HepG2 (cell line): ENCODE results near the gene TSPAN32. TPM values are rescaled to one million over a fixed set of nuclear protein-coding genes. Genes with fewer than 3 reads are reported as not detected.

ENCODE experiments used
- ATAC-seq: fragments of 200-7000 bp; cut with Tn5 transposase; 3 replicates; pipeline ENCODE4 v1.9.1; 2020; ENCODE audit warnings: mild to moderate bottlenecking, moderate library complexity
- BruUV-seq: library from RNA; stranded (reverse); fragments of 400-500 nt; replicated peaks from 2 replicates; lab custom pipeline; 2021; lab: Mats Ljungman, UMichigan
- CTCF ChIA-PET: fragments of 300-600 bp; formaldehyde crosslinking; extraction: SDS; loops from one replicate; lab custom pipeline; 2021; ENCODE audit warnings: low total read pairs, inconsistent platforms, low intra/inter-chr PET ratio; lab: Yijun Ruan, JAX
- POLR2A ChIA-PET: fragments of 350-600 bp; sonication (Branson Sonifier 250); formaldehyde crosslinking; loops from one replicate; lab custom pipeline; 2020; ENCODE audit warnings: antibody characterized with exemption, inconsistent platforms; lab: Yijun Ruan, JAX
- DNase-seq: peaks from one replicate; pipeline ENCODE4 v3.0.0-alpha.2; 2015; ENCODE audit warnings: low spot score
- FAIRE-seq: peaks from 3 replicates; lab custom pipeline; 2011; peaks lifted over from hg19 to GRCh38; lab: Jason Lieb, UNC
- H2AFZ ChIP-seq: one replicate; pipeline ENCODE4 v1.6.1; 2011; ENCODE audit warnings: low read length, inconsistent platforms
- H3K27ac ChIP-seq: fragments of 300-600 bp; 3 replicates; pipeline ENCODE4 v1.8.0; 2011; ENCODE audit warnings: mixed run types, mild to moderate bottlenecking, mixed read lengths, low read length, inconsistent platforms; ENCODE audit not compliant: insufficient read depth; ENCODE audit errors: extremely low read length
- H3K27me3 ChIP-seq, 2 experiments: fragments of 200-600 bp in 1 of 2; 2 replicates in 1 of 2; 3 replicates in 1 of 2; pipeline versions ENCODE4 v1.6.0 to v1.8.0; 2011; ENCODE audit warnings: low read length in 2 of 2, mild to moderate bottlenecking in 2 of 2, moderate library complexity in 2 of 2, inconsistent platforms in 1 of 2; ENCODE audit not compliant: insufficient read depth in 2 of 2, control insufficient read depth in 1 of 2
- H3K36me3 ChIP-seq, 2 experiments: fragments of 200-600 bp in 1 of 2; replicated peaks in 1 of 2; 2 replicates in 1 of 2; 3 replicates in 1 of 2; pipeline versions ENCODE4 v1.5.1 to v1.8.0; 2011; ENCODE audit warnings: low read length in 2 of 2, inconsistent platforms in 1 of 2; ENCODE audit not compliant: insufficient read depth in 2 of 2, control insufficient read depth in 1 of 2
- H3K4me1 ChIP-seq: 2 replicates; pipeline ENCODE4 v1.5.1; 2012; ENCODE audit warnings: low read length, inconsistent platforms; ENCODE audit not compliant: insufficient read depth
- H3K4me2 ChIP-seq: 2 replicates; pipeline ENCODE4 v1.6.0; 2011; ENCODE audit warnings: low read depth, low read length, inconsistent platforms
- H3K4me3 ChIP-seq, 3 experiments: fragments of 200-600 bp in 1 of 3; sonication (generic), shearing (Covaris generic) in 1 of 3; replicated peaks in 1 of 3; 2 replicates each; pipeline ENCODE4 v1.5.1; 2011 to 2016; ENCODE audit warnings: low read length in 3 of 3, inconsistent platforms in 2 of 3, low read depth in 2 of 3, mild to moderate bottlenecking in 2 of 3, control low read depth in 1 of 3, mixed read lengths in 1 of 3; ENCODE audit not compliant: insufficient read depth in 1 of 3
- H3K79me2 ChIP-seq: one replicate; pipeline ENCODE4 v1.6.1; 2011; ENCODE audit warnings: low read length, inconsistent platforms; ENCODE audit not compliant: insufficient read depth
- H3K9ac ChIP-seq: 2 replicates; pipeline ENCODE4 v1.6.0; 2011; ENCODE audit warnings: mild to moderate bottlenecking, low read depth, low read length, inconsistent platforms; ENCODE audit not compliant: insufficient read depth
- H3K9me3 ChIP-seq: 2 replicates; pipeline ENCODE4 v1.5.1; 2012; ENCODE audit warnings: mild to moderate bottlenecking, low read length
- H4K20me1 ChIP-seq: 2 replicates; pipeline ENCODE4 v1.6.0; 2011; ENCODE audit warnings: inconsistent platforms, mild to moderate bottlenecking, low read length, moderate library complexity; ENCODE audit not compliant: insufficient read depth
- ARHGAP35 ChIP-seq: sonication (generic); formaldehyde crosslinking; IDR thresholded peaks from 2 replicates; pipeline ENCODE4 v1.9.0; 2022; ENCODE audit warnings: mild to moderate bottlenecking, inconsistent platforms, moderate library complexity, missing genetic modification reagents, borderline replicate concordance
- BHLHE40 ChIP-seq: IDR thresholded peaks from 2 replicates; pipeline ENCODE4 v1.6.1; 2011; ENCODE audit warnings: low read length, improper control_type of control experiment
- CREBL2 ChIP-seq: sonication (generic); formaldehyde crosslinking; IDR thresholded peaks from 2 replicates; pipeline ENCODE4 v1.8.1; 2023; ENCODE audit warnings: missing genetic modification reagents, mild to moderate bottlenecking, borderline replicate concordance
- GATAD2A ChIP-seq: IDR thresholded peaks from 2 replicates; pipeline ENCODE4 v1.6.1; 2016
- GTF3A ChIP-seq: sonication (generic); formaldehyde crosslinking; conservative IDR thresholded peaks from 2 replicates; pipeline ENCODE4 v1.4.0; 2020; ENCODE audit warnings: mild to moderate bottlenecking, missing genetic modification reagents
- KMT2B ChIP-seq: IDR thresholded peaks from 2 replicates; pipeline ENCODE4 v1.6.1; 2016; ENCODE audit warnings: missing genetic modification reagents, missing compliant biosample characterization
- MED1 ChIP-seq: sonication (generic); formaldehyde crosslinking; IDR thresholded peaks from 2 replicates; pipeline ENCODE4 v1.4.0; 2020; ENCODE audit warnings: missing genetic modification reagents
- MTF1 ChIP-seq: sonication (generic); formaldehyde crosslinking; IDR thresholded peaks from 2 replicates; pipeline ENCODE4 v1.5.0; 2020; ENCODE audit warnings: missing genetic modification reagents
- NFIC ChIP-seq: IDR thresholded peaks from 2 replicates; pipeline ENCODE4 v1.6.1; 2012; ENCODE audit warnings: mild to moderate bottlenecking, low read length, inconsistent platforms
- PHF21A ChIP-seq: sonication (generic); formaldehyde crosslinking; IDR thresholded peaks from 2 replicates; pipeline ENCODE4 v1.5.0; 2020; ENCODE audit warnings: mild to moderate bottlenecking, missing genetic modification reagents
- RAD51 ChIP-seq: fragments of 450-650 bp; IDR thresholded peaks from 2 replicates; pipeline ENCODE4 v1.6.1; 2016; ENCODE audit warnings: borderline replicate concordance
- RARA ChIP-seq: IDR thresholded peaks from 2 replicates; pipeline ENCODE4 v1.6.1; 2016; ENCODE audit warnings: missing genetic modification reagents, missing compliant biosample characterization
- RCOR2 ChIP-seq: IDR thresholded peaks from 2 replicates; pipeline ENCODE4 v1.6.1; 2016; ENCODE audit warnings: missing biosample characterization, missing genetic modification reagents
- TOE1 ChIP-seq: sonication (generic); formaldehyde crosslinking; IDR thresholded peaks from 2 replicates; pipeline ENCODE4 v1.4.0; 2020; ENCODE audit warnings: mild to moderate bottlenecking, missing genetic modification reagents
- ZNF160 ChIP-seq: sonication (generic); formaldehyde crosslinking; IDR thresholded peaks from 2 replicates; pipeline ENCODE4 v1.8.0; 2022; ENCODE audit warnings: mild to moderate bottlenecking, inconsistent platforms, missing genetic modification reagents
- ZNF264 ChIP-seq: sonication (generic); formaldehyde crosslinking; IDR thresholded peaks from 2 replicates; pipeline ENCODE4 v1.4.0; 2020; ENCODE audit warnings: missing genetic modification reagents
- ZNF841 ChIP-seq: sonication (generic); formaldehyde crosslinking; IDR thresholded peaks from 2 replicates; pipeline ENCODE4 v1.8.1; 2023; ENCODE audit warnings: missing genetic modification reagents, borderline replicate concordance
- ZNF850 ChIP-seq: sonication (generic); formaldehyde crosslinking; conservative IDR thresholded peaks from 2 replicates; pipeline ENCODE4 v1.9.0; 2021; ENCODE audit warnings: mild to moderate bottlenecking, missing genetic modification reagents
- ZNF883 ChIP-seq: sonication (generic); formaldehyde crosslinking; IDR thresholded peaks from 2 replicates; pipeline ENCODE4 v1.5.1; 2020; ENCODE audit warnings: mild to moderate bottlenecking, missing genetic modification reagents; ENCODE audit errors: not compliant biosample characterization
- WGBS: methylation state at CpG from one replicate; pipeline ENCODE4 v1.1.6; 2017; ENCODE audit warnings: low lambda C conversion rate; 5-methylcytosine and 5-hydroxymethylcytosine counted together
- in situ Hi-C: cut with HindIII; loops from 2 replicates; pipeline ENCODE4 v1.10.0; 2017; ENCODE audit warnings: low pct_unique_long_range_greater_than_20kb; ENCODE audit not compliant: extremely low pct_ligation_motif_present
- intact Hi-C: fragments of 100-400 bp; cut with micrococcal nuclease; formaldehyde crosslinking; loops from one replicate; pipeline ENCODE4 v1.10.0; 2022; ENCODE audit not compliant: unreplicated experiment
- polyA plus RNA-seq, 8 experiments: library from polyadenylated mRNA; depleted of rRNA in 3 of 8; stranded (reverse) in 7 of 8; unstranded in 1 of 8; fragments of >200 nt; fragmentation: Illumina TruSeq in 4 of 8; extraction: Trizol in 4 of 8; gene quantifications; 2 replicates each; pipeline versions ENCODE4 v1.2.1 to v1.2.3, GENCODE V29; 2011 to 2016; ENCODE audit warnings: low read depth in 4 of 8, missing spikeins in 1 of 8, mixed read lengths in 1 of 8; ENCODE audit not compliant: insufficient read depth in 1 of 8
- total RNA-seq, 5 experiments: library from RNA; depleted of rRNA; stranded (reverse); fragments of >200 nt; fragmentation: Illumina TruSeq; extraction: Trizol; gene quantifications; 2 replicates each; pipeline ENCODE4 v1.2.3, GENCODE V29; 2016; ENCODE audit warnings: low read depth in 1 of 5
- TF ChIP-seq, protein P1 (sequence below): sonication (generic); formaldehyde crosslinking; IDR thresholded peaks from 2 replicates; pipeline ENCODE4 v1.8.1; 2023; ENCODE audit warnings: mild to moderate bottlenecking, inconsistent platforms, moderate library complexity, missing genetic modification reagents, borderline replicate concordance
- TF ChIP-seq, protein P2 (sequence below): IDR thresholded peaks from 2 replicates; pipeline ENCODE4 v1.6.1; 2016; ENCODE audit warnings: mild to moderate bottlenecking, missing biosample characterization, missing genetic modification reagents

Gene TSPAN32
- total and polyA plus RNA-seq, 2 of the 13 experiments (the other 11 are each of a cell fraction or from before 2014, with no cell fraction given), result 0.09 to 0.70 TPM

GRCh38 chr11:2277008-2277346 lies 24.8 kb upstream of the TSPAN32 start:
- no peak for ATAC-seq
- no peaks in the 10 kb centered on the region for H3K9me3 ChIP-seq
- no peak overlapping the region for H3K4me3 ChIP-seq
- no peak overlapping the region for H3K27ac ChIP-seq
- peaks cover 1 to 39% of the 10 kb centered on the region in 2 experiments for H3K27me3 ChIP-seq
- H3K79me2 ChIP-seq, result no peaks in the 10 kb centered on the region
- intact Hi-C loops (no loop called here), in situ Hi-C loops (no loop called here)
- H3K36me3 ChIP-seq, result no peaks in the 10 kb centered on the region
- H3K4me2 ChIP-seq, result no peak overlapping the region
- TF ChIP-seq, protein P1, sequence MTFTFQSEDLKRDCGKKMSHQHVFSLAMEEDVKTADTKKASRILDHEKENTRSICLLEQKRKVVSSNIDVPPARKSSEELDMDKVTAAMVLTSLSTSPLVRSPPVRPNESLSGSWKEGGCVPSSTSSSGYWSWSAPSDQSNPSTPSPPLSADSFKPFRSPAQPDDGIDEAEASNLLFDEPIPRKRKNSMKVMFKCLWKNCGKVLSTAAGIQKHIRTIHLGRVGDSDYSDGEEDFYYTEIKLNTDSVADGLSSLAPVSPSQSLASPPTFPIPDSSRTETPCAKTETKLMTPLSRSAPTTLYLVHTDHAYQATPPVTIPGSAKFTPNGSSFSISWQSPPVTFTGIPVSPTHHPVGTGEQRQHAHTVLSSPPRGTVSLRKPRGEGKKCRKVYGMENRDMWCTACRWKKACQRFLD (CRISPR knock-in tag), result no peak
- TF ChIP-seq GATAD2A (CRISPR knock-in tag), result no peak
- no peak for TF ChIP-seq RARA (CRISPR knock-in tag)
- TF ChIP-seq MED1 (CRISPR knock-in tag), result no peak
- TF ChIP-seq CREBL2 (CRISPR knock-in tag), result no peak
- no peak overlapping the region for H3K9ac ChIP-seq
- no peak for FAIRE-seq
- 35% methylated on average over 6 of the region's 6 CpGs for WGBS
- no peaks in the 10 kb centered on the region for H4K20me1 ChIP-seq
- BruUV-seq, result no TSS peak
- CTCF ChIA-PET, result no interaction called here
- no peaks in the 10 kb centered on the region for H3K4me1 ChIP-seq
- no peak overlapping the region for H2AFZ ChIP-seq
- DNase-seq, result no peak
- POLR2A ChIA-PET, result no interaction called here

GRCh38 chr11:2277933-2278523 lies 23.8 kb upstream of the TSPAN32 start:
- Histone ChIP-seq H3K79me2 (no peaks in the 10 kb centered on the region), H2AFZ (no peak overlapping the region), H3K27me3 (peaks cover 1 to 39% of the 10 kb centered on the region in 2 experiments), H3K4me1 (no peaks in the 10 kb centered on the region), H3K4me2 (no peak overlapping the region), H3K9ac (no peak overlapping the region), H3K9me3 (no peaks in the 10 kb centered on the region), H3K4me3 (no peak overlapping the region), H3K27ac (no peak overlapping the region), H3K36me3 (no peaks in the 10 kb centered on the region), H4K20me1 (no peaks in the 10 kb centered on the region)
- FAIRE-seq (no peak), ATAC-seq (no peak), DNase-seq (no peak)
- BruUV-seq, result no TSS peak
- in situ Hi-C loops, result no loop called here
- ChIA-PET POLR2A (no interaction called here), CTCF (no interaction called here)
- 24% methylated on average over 6 of the region's 6 CpGs for WGBS
- intact Hi-C loops, result no loop called here
- TF ChIP-seq, protein P2, sequence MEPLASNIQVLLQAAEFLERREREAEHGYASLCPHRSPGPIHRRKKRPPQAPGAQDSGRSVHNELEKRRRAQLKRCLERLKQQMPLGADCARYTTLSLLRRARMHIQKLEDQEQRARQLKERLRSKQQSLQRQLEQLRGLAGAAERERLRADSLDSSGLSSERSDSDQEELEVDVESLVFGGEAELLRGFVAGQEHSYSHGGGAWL, result no peak
- TF ChIP-seq GTF3A (CRISPR knock-in tag) (no peak), TOE1 (CRISPR knock-in tag) (no peak), ZNF883 (no peak), ARHGAP35 (no peak), RCOR2 (no peak), ZNF850 (CRISPR knock-in tag) (no peak), NFIC (no peak), ZNF841 (CRISPR knock-in tag) (no peak), KMT2B (CRISPR knock-in tag) (no peak), RAD51 (no peak), ZNF264 (CRISPR knock-in tag) (no peak), PHF21A (CRISPR knock-in tag) (no peak), MTF1 (CRISPR knock-in tag) (no peak), BHLHE40 (no peak), ZNF160 (CRISPR knock-in tag) (no peak)
